NCI-H748 (cell line): ENCODE results near the gene CBX7.

Experiments used
- DNase-seq: peaks from one replicate; lab custom pipeline; 2025; ENCODE audit not compliant: unreplicated experiment; lab: John Stamatoyannopoulos, UW

The CBX7 gene

GRCh38 chr22:39148026-39148726 is 4.3 kb downstream of the CBX7 start:
- DNase-seq, result no peak

DNA sequence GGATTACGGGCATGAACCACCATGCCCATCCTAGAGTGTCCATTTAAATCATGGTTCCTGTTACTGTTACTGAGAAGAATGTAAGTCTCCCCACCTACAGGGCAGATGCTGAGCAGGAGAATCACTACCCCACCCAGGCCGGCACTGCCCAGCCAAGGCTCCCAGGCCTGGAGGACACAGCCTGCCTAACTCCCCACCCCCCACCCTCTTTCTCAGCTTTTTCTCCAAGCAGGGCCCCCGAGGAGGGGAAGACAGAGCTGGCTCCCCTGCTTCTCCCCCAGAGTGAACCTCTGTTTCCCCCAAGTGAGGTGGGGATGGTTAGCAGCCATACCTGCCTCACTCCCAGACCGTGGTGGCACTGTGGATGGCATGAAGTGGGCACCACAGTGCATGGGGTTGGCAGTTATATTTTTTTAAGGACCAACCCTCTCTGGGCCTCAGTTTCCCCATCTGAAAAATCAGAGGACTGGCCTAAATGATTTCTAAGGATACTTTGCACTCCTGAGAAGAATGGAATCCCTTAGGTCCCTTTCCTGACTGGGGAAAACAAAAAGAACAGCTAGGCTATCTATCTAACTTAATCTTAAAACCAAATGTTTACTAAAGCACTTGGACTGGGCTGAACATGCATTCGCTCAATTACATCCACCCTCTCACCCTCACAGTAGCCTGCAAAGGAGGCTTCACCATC is 5.0 kb downstream of the CBX7 start:
- no peak for DNase-seq

DNA sequence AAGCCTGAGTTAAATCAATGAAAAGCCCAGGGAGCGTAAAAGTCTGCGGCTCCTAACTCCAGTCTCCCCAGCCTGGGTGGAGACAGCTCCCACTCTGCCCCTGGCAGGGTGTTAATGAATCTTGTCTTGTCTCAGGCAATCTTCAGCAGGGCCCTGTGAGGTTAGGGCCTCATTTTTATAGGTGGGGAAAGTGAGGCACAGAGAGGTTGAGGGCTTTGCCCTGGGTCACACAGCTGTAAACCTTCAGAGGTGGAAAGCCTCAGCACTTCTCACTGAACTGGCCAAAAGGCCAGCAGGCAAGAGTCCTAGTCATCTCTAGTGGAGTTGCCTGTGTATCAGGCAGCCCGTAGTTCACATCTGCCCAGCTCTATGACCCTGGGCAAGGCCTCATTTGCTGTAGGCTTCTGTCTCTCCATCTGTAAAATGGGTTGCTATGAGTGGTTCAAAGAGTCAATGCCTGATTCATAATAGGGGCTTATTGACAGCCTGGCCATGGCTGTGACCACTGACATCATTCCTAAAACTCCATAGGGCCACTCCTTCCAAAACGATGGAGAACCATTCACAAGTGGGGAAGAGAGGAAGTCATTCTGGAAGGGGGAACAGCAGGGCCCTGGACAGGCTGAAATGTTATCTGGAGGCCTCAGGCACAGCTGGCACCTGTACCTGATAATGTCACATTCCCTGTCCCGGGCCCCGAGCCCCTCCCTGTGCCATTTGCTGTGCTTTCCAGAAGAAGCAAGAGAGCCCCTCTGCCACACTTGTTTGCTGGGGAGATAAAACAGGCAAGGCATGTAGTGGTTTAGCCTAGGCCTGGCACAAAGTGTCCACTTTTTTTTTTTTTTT is 6.0 kb downstream of the CBX7 start:
- no peak for DNase-seq

DNA sequence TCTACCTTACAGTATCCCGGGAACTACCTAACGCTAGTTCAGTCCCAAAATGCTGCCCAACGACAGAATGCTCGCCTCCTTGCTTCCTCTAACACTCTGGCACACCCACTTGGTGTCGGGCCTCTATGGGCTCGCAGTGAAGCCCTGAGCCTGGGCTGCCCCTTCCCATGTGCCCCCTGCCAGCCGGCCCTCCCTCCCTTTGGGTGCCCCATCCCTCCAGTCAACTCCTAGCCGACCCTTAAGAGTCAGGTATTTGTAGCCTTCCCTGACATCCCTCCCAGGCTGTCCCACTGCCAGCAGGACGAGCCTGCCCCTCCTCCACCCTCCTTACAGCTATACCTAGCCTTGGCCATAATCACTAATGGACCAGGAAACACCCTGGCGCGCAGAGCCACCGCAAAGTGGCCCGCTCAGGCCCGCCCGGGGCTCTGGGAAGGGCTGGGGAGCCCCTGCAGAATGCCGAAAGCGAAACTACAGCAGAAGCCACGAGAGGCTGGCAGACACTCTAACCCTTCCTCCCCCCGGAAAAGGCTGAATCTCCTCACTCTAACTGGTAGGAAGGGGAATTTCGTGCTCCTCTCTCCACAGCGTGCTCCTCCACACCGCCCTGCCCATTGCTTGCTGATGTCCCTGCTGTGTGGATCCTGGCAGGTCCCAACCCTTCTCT is 8.2 kb downstream of the CBX7 start:
- no peak for DNase-seq

DNA sequence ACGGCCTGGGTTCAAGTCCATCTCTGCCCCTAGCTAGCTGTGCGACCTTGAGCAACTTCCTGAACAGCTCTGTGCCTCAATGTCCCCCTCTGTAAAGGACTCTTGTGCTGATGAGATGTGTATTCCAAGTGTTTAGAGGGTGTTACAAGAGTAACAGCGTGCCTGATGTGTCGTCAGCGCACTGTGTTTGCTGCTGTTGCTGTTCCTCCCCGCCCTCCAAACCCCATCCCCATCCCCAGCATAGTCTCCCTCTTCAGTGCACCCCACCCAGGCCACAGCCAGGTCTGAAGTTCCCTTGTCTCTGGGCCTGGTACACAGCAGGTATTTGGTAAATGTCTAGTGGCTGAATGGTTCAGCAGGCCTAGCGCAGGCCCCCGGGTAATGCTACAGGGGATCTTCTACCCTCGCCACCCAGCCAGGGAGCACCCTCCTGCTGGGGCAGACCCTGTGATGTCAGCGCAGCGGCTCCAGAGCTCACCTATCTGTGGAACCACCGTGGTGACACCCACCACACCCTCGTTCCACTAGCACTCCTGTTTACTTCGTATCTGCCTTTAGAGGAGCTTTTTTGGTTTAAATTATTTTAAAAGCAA is 10.3 kb downstream of the CBX7 start:
- no peak for DNase-seq

- DNase-seq, result no peak
Measured at GRCh38 chr22:39139933-39140332, 12.5 kb downstream of the CBX7 start.

DNA sequence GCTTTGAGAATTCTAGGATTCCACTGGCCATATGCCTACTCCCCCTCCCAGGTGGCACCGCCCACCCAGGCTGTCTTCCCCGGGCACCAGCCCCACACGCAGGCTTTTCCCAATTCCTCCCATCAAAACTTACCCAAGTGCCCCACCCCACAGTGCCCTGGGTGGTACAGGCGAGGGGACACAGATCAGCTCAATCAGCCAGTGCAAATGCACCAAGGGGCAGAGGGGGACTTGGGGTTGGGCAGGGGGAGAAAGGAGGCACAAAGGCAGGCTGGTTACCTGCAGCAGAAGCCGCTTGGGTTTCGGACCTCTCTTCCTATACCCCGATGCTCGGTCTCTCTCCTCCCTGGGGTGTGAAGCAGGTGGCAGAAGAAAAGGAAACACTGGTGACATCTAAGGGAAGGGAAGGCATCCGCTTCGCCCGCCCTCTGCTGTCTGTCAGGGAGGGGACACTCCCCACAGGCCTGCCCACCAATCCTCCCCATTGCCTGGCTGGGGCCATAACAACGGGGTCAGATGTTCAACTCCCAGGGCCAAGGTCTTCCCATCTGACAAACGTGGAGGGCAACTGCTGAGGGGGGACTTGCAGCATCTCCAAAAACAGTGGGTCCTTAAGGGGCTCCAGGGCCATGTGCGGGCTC is 14.0 kb downstream of the CBX7 start:
- no peak for DNase-seq

GRCh38 chr22:39136317-39136716 is 16.2 kb downstream of the CBX7 start:
- no peak for DNase-seq

GRCh38 chr22:39135092-39135896 is 17.2 kb downstream of the CBX7 start:
- peak; percentile 34 for DNase-seq

DNA sequence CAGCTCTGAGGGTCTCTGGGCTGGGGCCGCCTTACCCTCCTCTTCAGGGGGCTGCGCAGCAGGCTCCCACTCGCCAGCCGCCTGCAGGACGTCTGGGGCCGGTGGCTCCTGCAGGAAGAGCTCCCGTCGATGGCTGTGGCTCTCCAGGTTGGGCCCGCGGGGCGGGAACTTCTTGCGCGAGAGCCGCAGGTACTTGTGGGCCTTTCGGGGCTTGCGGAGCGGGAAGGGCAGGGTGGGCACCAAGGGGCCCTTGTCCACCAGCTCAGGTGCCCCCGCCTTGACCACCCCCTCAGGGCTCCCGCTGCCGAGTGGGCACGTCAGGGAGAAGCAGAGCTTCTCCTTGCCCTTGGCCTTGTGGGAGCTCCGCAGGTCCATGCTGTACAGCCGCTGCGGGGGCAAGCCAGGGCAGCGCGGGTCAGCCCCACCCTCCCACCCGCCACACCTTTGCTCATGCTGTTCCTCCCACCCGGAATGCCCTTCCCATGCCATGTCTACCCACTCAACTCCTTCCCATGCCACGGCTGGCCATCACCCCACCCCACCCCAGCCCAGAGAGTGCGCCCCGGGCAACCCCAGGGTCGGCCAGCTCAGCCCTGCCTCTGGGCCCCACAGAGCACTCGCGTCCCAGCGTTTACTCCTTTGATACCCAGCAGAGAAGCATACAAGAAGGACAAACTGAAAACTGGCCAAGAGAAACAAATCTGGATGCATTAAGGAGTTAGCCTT is 18.0 kb downstream of the CBX7 start:
- no peak for DNase-seq

DNA sequence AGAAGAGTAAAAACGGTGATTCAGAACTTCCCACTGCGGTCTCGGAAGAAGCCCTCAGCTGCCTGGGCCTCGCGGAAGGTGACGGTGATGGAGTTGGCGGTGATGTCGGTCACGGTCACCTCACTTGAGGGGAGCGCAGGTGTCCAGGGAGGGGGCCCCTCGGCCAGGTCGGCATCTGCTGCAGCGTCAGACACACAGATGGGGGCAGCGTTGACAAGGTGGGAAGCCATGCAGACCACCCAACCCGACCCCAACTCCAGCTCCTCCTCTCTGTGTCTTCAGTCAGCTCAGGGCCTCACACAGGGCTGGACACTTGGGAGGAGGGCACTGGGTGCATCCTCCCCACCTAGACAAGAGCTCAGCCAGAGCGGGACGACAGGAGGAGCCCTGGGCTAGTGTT is 18.6 kb downstream of the CBX7 start:
- no peak for DNase-seq

DNA sequence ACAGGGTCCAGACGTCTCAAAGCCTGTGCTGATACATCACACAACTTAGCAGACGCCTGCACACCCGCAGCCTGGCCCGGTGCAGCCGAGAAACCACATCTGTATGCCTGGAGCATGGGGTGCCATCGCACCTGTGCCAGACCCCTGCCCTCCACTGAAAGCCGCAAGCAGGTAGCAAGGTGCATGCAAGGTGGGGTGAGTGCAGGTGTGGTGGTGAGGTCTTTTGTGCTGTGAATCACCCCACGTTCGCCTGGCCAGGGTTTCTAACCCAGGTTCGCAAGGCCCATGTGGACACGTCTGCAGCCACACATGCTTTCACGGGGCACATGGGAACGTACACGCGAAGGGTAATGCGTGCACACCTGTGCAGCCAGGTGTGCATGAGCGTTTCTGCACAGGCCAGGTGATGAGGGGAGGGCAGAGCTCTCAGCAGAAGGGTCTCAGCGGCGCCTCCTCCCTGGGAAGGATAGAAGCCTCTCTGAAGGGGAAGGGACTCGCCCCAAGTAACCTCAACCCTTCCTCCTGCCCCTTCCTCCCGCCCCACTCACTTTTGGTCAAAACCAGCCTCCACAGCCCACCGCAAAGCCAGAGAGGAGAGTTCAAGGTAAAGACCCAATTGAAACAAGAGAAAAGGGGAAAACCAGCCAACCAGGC is 19.5 kb downstream of the CBX7 start:
- no peak for DNase-seq

- no peak for DNase-seq
Measured at GRCh38 chr22:39132281-39132680, 20.2 kb downstream of the CBX7 start.

DNA sequence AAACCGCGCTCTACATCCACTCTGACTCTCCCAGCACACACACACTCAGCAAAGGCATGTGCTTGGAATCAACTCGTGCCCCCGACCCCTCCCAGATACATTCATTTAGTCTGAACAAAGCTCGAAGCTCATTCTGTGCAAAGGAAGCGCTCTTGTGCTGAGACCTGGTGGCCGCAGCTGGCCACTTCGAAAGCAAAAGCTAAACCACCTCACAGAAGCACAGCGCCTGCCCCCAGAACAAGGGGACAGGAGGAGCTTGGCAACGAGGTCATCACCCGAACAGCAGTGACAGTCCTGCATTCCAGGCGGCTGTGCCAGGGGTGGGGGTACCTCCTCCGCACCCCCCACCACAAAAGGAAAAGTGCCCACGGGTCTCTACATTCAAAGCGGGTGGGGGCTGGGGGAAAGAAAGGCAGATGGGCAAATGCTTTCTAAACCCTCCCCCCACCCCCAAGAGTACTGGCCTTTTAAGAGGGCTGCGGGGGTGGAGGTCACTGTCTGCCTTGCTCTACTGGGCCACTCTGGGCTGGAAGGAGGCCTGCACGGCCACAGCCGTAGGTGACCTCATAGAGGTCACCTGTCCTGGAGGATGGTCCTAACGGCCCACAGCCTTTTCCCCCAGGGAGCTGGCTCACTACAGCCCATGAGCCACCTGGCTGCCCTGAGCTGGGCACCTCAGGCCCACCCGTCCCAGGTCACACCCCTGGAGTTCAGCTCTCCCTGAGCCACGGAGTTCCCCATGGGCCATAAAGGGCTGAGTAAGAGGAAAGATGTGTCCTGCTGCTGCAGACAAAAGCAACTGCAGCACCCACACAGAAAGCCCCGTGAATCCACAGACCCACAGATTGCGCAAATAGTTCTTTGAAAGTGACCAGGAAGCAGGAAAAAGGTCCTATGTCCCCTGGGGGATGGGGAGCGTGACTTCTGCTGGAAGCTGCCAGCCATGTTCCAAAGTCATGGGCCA is 21.3 kb downstream of the CBX7 start:
- DNase-seq, result no peak

DNA sequence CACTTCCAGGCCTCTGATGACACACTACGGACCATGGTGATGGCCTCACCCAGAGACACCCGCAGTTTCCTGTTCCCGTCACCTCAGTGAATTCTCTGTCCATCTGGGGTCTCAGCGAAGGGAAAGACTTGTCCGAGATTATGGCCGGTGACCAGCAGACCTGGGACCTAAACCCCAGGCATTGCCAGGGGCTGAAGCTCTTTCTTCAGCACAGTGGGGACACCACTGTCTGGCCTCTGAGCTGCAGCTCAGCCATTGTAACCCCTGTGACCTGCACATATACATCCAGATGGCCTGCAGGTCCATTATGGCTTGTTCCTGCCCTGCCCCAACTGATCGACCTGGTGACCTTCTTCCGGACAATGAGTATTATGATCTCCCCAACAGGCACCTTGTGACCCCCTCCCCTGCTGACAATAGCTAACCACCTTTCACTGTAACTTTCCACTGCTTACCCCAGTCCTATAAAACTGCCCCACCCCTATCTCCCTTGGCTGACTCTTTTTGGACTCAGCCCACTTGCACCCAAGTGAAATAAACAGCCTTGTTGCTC is 22.3 kb downstream of the CBX7 start:
- no peak for DNase-seq

DNA sequence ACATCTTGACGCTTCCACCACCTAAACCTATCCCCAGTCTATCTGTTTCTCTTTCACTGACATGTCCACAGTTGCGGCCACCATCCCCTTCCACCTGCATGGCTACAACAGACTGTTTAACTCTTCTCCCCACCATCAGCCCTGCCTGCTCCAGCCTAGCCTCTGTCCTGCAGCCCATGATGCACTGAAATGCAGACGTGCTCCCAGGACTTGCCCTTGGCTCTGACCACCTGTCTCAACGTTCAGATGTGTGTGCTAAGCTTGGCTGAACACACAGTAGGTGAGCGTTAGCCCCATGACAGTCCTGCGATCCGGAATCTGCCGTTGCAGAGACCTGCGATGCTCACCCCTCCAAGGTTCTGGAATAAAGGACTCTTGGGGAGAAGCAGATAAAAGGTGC is 22.7 kb downstream of the CBX7 start:
- no peak for DNase-seq

DNA sequence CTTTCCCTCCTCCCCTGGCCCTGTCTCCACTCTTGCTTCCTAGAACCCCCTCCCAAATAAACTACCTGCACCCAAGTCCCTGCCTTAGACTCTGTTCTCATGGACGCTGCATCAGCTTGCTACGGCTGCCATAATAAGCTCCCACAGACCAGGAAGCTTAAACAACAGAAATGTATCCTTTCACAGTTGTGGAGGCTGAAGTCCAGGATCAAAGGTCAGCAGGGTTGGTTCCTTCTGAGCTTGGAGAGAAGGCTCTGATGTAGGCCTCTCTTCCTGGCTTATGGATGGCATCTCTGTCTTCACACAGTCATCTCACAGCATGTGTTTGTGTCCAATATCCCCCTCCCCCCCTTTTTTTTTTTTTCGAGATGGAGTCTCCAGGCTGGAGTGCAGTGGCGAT is 23.4 kb downstream of the CBX7 start:
- no peak for DNase-seq
